Measurements from ENCODE around the gene WT1. TPM values are rescaled to one million over a fixed set of nuclear protein-coding genes. Genes with fewer than 3 reads are reported as not detected.

Gene WT1
- total RNA-seq, 1 donor from 2014 or later = 122 TPM

- no peak for DNase-seq (ENCODE audit: low spot score in 2 of 2, unreplicated experiment in 2 of 2)
- Mint-ChIP-seq H3K4me3 (no peak overlapping the region), H3K9me3 (no peaks in the 10 kb centered on the region), H3K27ac (no peak overlapping the region), H3K36me3 (peaks cover 4% of the 10 kb centered on the region), H3K4me1 (peaks cover 28% of the 10 kb centered on the region), H3K27me3 (ENCODE audit: low read depth) (no peaks in the 10 kb centered on the region)
- TF ChIP-seq CTCF (IDR thresholded peaks at IDR 0.05; ENCODE audit: unreplicated experiment) = no peak
These were observed 34.5 kb upstream of the WT1 start for GRCh38 chr11:32469791-32470190.

- peaks cover 14% of the 10 kb centered on the region for H3K4me1 Mint-ChIP-seq
- no peaks in the 10 kb centered on the region for H3K27me3 Mint-ChIP-seq (ENCODE audit: low read depth)
- no peak overlapping the region for H3K4me3 Mint-ChIP-seq
- DNase-seq (ENCODE audit: low spot score in 2 of 2, unreplicated experiment in 2 of 2) = peak in 1 of 2 experiments; percentile 19
- TF ChIP-seq CTCF (IDR thresholded peaks at IDR 0.05; ENCODE audit: unreplicated experiment) = no peak
- H3K36me3 Mint-ChIP-seq = peaks cover 4% of the 10 kb centered on the region
- peak overlapping the region; percentile 32 for H3K27ac Mint-ChIP-seq
- H3K9me3 Mint-ChIP-seq = no peaks in the 10 kb centered on the region
These were observed 31.1 kb upstream of the WT1 start for GRCh38 chr11:32466279-32466915.

GRCh38 chr11:32464078-32464477, 28.7 kb upstream of the WT1 start:
- Mint-ChIP-seq H3K9me3 (no peaks in the 10 kb centered on the region), H3K4me3 (no peak overlapping the region), H3K36me3 (no peaks in the 10 kb centered on the region), H3K27ac (no peak overlapping the region), H3K4me1 (peaks cover 14% of the 10 kb centered on the region), H3K27me3 (ENCODE audit: low read depth) (no peaks in the 10 kb centered on the region)
- DNase-seq (ENCODE audit: low spot score in 2 of 2, unreplicated experiment in 2 of 2) = no peak
- no peak for TF ChIP-seq CTCF (IDR thresholded peaks at IDR 0.05; ENCODE audit: unreplicated experiment)

- TF ChIP-seq CTCF (IDR thresholded peaks at IDR 0.05; ENCODE audit: unreplicated experiment) = no peak
- DNase-seq (ENCODE audit: low spot score in 2 of 2, unreplicated experiment in 2 of 2) = no peak
- peak overlapping the region; percentile 57 for H3K27ac Mint-ChIP-seq
These were observed 26.8 kb upstream of the WT1 start for GRCh38 chr11:32462011-32462690.

GRCh38 chr11:32456864-32457263, 21.5 kb upstream of the WT1 start:
- peaks cover 4% of the 10 kb centered on the region for H3K36me3 Mint-ChIP-seq
- no peaks in the 10 kb centered on the region for H3K9me3 Mint-ChIP-seq
- no peak overlapping the region for H3K27ac Mint-ChIP-seq
- H3K4me1 Mint-ChIP-seq = peaks cover 24% of the 10 kb centered on the region
- DNase-seq (ENCODE audit: low spot score in 2 of 2, unreplicated experiment in 2 of 2) = no peak
- H3K4me3 Mint-ChIP-seq = no peak overlapping the region
- H3K27me3 Mint-ChIP-seq (ENCODE audit: low read depth) = no peaks in the 10 kb centered on the region
- no peak for TF ChIP-seq CTCF (IDR thresholded peaks at IDR 0.05; ENCODE audit: unreplicated experiment)

More at GRCh38 chr11:32462011-32462690, 26.8 kb upstream of the WT1 start:
- Mint-ChIP-seq H3K36me3 (no peaks in the 10 kb centered on the region), H3K4me1 (peaks cover 14% of the 10 kb centered on the region), H3K9me3 (no peaks in the 10 kb centered on the region), H3K27me3 (ENCODE audit: low read depth) (no peaks in the 10 kb centered on the region), H3K4me3 (no peak overlapping the region)

All from mesothelial cell of epicardium (in vitro differentiated cells).